ENCODE results near the gene PANX1.

Gene PANX1

GRCh38 chr11:94186342-94187203 is 57.9 kb downstream of the PANX1 start:
- no peak for DNase-seq

GRCh38 chr11:94193288-94193687 is 64.6 kb downstream of the PANX1 start:
- no peak for DNase-seq

GRCh38 chr11:94194712-94195111 is 66.1 kb downstream of the PANX1 start:
- DNase-seq = no peak

GRCh38 chr11:94196363-94196762 is 67.7 kb downstream of the PANX1 start:
- DNase-seq = no peak

GRCh38 chr11:94198718-94199117 is 70.1 kb downstream of the PANX1 start:
- no peak for DNase-seq

- no peak for DNase-seq
Measured at GRCh38 chr11:94199136-94200130, 70.8 kb downstream of the PANX1 start.

- no peak for DNase-seq
Measured at GRCh38 chr11:94201004-94201465, 72.4 kb downstream of the PANX1 start.

GRCh38 chr11:94203070-94203469 is 74.4 kb downstream of the PANX1 start:
- no peak for DNase-seq

- no peak for DNase-seq
Measured at GRCh38 chr11:94211261-94211830, 82.7 kb downstream of the PANX1 start.

- no peak for DNase-seq
Measured at GRCh38 chr11:94212898-94213297, 84.3 kb downstream of the PANX1 start.

GRCh38 chr11:94217705-94218104 is 89.1 kb downstream of the PANX1 start:
- no peak for DNase-seq

GRCh38 chr11:94218372-94218771 is 89.7 kb downstream of the PANX1 start:
- no peak for DNase-seq

- DNase-seq = no peak
Measured at GRCh38 chr11:94219771-94220170, 91.1 kb downstream of the PANX1 start.

- DNase-seq = no peak
Measured at GRCh38 chr11:94224078-94224477, 95.4 kb downstream of the PANX1 start.

Data from NCI-H2081 treated with DMSO at 0.1 percent for 48 hours (cell line).